Hepatic stellate cell (primary cell): ENCODE results near the gene TRIO.
"Not testable (repeated sequence)": the region's sequence is repeated elsewhere in the genome, so short reads cannot be mapped to it uniquely, and the experiment has no call there.

Source experiments
- DNase-seq: peaks from one replicate; pipeline ENCODE4 v3.0.0; 2011; ENCODE audit warnings: low spot score

TRIO gene

DNA sequence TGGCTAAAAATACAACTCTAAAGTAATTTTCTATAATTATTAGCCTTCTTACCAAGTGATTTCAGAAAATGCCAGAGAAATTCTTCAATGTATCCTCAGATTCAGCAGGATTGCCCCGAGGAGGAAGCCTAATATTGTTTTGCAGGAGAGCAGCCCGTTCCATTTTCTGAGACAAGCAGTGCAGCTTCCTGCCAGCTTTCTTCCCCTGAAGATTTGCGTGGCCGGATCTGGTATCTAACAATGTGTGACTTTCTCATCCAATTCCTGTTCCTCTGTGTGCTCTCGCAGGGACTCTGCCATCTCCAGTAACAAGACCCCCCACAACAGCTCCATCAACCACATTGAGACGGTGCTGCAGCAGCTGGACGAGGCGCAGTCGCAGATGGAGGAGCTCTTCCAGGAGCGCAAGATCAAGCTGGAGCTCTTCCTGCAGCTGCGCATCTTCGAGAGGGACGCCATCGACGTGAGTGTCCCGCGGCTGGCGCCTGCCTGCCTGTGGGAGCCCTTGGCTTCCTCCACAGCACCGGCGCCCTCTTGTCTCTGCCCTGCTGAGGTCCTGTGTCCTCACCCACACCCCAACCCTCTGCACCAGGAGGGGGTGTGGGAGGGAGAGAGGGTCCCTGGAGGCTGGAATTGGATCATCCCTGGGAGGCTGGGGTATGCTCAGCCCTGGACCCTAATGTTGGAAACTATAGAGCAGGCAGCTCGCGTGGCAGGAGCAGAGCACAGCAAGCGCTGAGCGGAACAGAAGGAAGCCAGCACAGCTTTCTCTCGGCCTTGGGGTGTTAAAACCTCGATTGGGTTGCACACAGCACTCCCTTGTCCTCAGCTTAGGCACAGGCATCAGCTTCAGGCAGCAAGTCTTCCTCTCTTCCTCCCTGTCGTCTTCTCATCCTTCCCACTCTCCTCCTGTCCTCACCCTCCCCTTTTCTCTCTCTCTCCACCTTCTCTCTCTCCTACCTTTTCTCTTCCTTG is 216.2 kb downstream of the TRIO start:
- no peak for DNase-seq

DNA sequence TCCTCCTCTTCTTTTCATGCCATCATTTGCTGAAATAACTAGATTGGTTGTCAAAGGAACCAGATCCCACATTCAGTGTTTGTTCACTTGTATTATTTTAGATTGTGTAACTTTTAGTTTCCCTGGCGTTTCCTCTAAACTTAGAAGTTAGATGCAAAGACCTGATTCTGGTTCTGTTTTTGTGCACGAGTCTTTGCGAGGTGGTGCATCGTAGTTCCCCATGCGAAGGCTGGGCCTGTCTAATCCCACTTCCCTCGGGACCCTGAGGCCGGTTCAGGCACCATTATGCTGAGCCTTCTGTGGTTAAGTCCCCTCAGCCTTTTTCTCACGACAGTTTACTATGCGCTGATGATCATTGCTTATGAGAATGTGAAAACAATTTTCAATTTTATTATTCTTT is 219.3 kb downstream of the TRIO start:
- no peak for DNase-seq

- DNase-seq, result no peak
These were observed 221.0 kb downstream of the TRIO start for GRCh38 chr5:14364096-14364495.

GRCh38 chr5:14364576-14365472 is 221.7 kb downstream of the TRIO start:
- DNase-seq, result no peak

- DNase-seq, result no peak
These were observed 222.8 kb downstream of the TRIO start for GRCh38 chr5:14365831-14366430.

DNA sequence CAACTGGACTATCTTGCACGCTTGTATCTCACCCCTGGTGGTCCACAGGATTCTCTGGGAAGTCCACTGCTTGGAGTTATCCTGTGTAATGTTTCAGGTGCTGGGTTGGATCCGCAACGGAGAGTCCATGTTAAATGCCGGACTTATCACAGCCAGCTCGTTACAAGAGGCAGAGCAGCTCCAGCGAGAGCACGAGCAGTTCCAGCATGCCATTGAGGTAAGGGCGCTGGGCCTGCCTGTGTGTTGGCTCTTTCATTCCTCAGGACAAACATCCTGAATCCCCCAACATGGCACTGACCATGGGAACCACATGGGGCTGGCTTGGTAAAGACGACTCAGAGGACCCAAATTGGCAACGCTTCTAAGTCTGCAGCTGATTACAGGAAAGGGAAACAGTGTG is 223.6 kb downstream of the TRIO start:
- DNase-seq, result no peak

GRCh38 chr5:14367364-14367763 is 224.2 kb downstream of the TRIO start:
- no peak for DNase-seq

GRCh38 chr5:14369780-14370179 is 226.6 kb downstream of the TRIO start:
- DNase-seq, result no peak

GRCh38 chr5:14370386-14370785 is 227.2 kb downstream of the TRIO start:
- DNase-seq, result no peak

DNA sequence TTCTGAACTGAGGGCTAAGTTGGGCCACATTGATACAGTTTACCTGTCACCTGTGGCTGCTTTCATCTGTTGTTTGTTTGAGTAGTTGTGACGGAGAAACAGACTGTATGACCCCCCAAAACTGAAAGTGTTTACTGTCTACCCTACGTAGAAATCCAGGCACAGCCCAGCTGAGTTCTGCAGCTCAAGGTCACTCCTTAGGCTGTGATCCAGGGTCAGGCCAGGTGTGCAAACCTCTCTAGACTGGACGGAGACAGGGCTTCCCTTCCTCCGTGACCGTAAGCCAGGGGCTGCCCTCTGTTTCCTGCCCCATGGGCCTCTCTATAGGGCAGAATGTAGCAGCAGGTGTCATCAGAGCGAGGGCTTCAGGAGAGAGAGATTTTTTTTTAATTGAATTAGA is 230.5 kb downstream of the TRIO start:
- no peak for DNase-seq

GRCh38 chr5:14374100-14374499 is 231.0 kb downstream of the TRIO start:
- DNase-seq, result no peak

GRCh38 chr5:14376789-14377188 is 233.6 kb downstream of the TRIO start:
- DNase-seq, result no peak

GRCh38 chr5:14379739-14380497 is 236.8 kb downstream of the TRIO start:
- no peak for DNase-seq

DNA sequence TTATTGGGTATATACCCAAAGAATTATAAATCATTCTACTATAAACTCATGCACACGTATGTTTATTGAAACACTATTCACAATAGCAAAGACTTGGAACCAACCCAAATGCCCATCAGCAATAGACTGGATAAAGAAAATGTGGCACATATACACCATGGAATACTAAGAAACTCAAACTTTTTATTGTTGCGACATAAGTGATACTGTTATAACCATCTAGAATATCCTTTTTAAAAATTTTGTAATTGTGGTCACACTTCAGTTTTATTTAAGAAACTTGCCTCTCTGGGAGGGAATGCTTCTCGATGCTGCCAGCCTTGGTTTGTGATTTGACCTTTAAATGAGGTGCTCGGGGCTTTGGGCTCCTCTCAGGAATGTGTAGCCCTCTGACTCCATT is 237.6 kb downstream of the TRIO start:
- DNase-seq, result no peak

DNA sequence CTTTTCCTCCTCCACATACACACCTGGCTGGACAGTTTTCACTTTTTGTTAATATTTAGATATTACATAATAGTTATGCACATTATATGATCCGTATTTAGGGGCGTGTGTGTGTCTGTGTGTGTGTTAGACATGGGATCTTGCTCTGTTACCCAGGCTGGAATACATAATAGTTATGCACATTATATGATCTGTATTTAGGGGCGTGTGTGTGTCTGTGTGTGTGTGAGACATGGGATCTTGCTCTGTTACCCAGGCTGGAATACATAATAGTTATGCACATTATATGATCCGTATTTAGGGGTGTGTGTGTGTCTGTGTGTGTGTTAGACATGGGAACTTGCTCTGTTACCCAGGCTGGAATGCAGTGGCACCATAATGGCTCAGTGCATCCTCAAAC is 239.5 kb downstream of the TRIO start:
- no peak for DNase-seq

GRCh38 chr5:14383923-14384322 is 240.8 kb downstream of the TRIO start:
- DNase-seq, result no peak

DNA sequence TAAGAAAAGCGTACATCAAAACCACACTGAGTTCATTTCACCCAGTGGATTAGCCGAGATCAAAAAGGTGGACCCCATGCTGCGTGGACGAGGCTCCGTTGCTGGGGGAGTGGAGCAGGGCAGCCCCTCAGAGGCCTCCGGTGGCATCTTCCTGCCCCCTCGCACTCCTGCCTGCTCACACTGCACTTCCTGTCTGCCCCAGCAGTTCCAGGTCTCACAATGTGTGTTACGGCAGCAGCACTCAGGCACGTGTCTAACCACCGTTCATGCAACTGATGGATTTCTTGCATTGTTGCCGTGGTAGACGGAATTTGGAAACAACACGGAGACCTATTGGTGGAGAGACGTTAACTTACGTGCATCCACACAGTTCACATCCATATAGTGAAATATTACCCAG is 241.9 kb downstream of the TRIO start:
- DNase-seq, result no peak

- no peak for DNase-seq
These were observed 243.9 kb downstream of the TRIO start for GRCh38 chr5:14386884-14387624.

GRCh38 chr5:14388741-14389140 is 245.6 kb downstream of the TRIO start:
- DNase-seq, result no peak

- DNase-seq, result not testable (repeated sequence)
These were observed 249.4 kb downstream of the TRIO start for GRCh38 chr5:14392552-14392951.

GRCh38 chr5:14394365-14394764 is 251.2 kb downstream of the TRIO start:
- DNase-seq, result no peak
